GM21381 (cell line): ENCODE data around the gene FBN2.
A peak's percentile ranks its signal among the peaks of the same experiment; 100 is the strongest.
"Not testable (repeated sequence)": the region's sequence is repeated elsewhere in the genome, so short reads cannot be mapped to it uniquely, and the experiment has no call there.

Experiments used
- ATAC-seq: cut with Tn5 transposase; IDR thresholded peaks from one replicate; pipeline ENCODE4 v1.9.1; 2021; ENCODE audit warnings: mild to moderate bottlenecking, moderate library complexity; ENCODE audit not compliant: unreplicated experiment

Gene FBN2

GRCh38 chr5:128427921-128428320 is 110.1 kb downstream of the FBN2 start:
- no peak for ATAC-seq

- peak; percentile 81 for ATAC-seq
Observed at GRCh38 chr5:128426090-128426534, 111.9 kb downstream of the FBN2 start.

DNA sequence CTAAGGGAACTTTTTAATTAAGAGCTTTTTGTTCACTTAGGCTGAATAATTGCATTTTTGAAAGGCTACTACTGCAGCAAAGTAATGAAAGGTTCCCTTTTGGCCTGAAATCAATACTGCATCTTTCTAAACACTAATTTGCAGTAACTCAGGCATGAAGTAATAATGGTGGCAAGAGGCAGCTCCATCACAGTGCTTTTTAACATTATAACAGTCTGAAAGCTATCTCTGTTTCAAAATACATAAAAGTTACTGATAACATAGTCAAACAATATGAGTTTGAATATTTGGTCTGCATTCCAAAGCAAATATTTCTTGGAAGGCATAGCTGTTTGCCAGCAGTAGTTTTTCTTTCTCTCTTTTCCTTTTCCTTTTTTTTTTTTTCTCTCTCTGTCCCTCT is 113.4 kb downstream of the FBN2 start:
- ATAC-seq, result no peak

GRCh38 chr5:128422612-128423011 is 115.4 kb downstream of the FBN2 start:
- ATAC-seq, result no peak

DNA sequence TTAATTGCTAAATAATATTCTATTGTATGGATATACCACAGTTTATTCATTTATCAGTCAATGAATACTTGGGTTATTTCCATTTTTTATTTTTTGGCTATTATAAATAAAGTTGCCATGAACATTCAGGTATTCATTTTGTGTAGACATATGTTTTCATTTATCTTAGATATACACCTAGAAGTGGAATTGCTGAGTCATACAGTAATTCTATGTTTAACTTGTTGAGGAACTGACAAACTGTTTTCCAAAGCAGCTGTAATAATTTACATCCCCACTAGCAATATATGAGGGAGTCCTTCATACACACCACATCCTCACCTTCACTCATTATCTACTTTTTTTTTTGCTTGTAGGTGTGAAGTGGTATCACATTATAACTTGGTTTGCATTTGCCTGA is 123.6 kb downstream of the FBN2 start:
- no peak for ATAC-seq

GRCh38 chr5:128413356-128413755 is 124.7 kb downstream of the FBN2 start:
- ATAC-seq, result no peak

GRCh38 chr5:128412145-128412930 is 125.7 kb downstream of the FBN2 start:
- ATAC-seq, result no peak

DNA sequence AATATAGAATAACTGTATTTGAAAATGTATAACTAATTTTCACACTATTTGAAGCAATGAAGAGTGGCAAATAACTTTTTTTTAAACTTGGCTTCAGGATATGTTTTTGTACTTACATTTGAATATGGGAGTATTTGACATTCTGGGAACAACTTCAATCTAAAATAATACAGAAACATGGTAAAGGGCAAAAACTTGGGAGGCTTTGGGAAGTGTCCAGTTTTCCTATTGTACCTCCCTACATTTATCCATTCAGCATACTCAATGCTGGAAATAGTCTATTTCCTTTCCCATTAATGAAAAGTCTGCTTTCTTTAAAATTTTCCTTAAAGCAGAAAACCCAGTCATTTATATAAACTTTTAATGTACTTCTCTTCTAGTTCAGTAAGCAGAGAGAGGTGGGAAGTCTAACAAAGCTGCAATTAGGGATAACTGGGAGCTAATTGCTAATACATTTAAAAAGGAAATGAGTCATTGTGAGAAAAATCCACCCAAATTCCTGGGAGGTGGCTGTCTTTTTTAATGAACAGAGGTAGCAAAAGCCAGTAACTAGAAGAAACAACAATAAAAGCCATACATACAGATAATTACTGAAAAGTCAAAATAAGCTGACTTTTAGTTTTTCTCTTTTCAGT is 128.8 kb downstream of the FBN2 start:
- no peak for ATAC-seq

DNA sequence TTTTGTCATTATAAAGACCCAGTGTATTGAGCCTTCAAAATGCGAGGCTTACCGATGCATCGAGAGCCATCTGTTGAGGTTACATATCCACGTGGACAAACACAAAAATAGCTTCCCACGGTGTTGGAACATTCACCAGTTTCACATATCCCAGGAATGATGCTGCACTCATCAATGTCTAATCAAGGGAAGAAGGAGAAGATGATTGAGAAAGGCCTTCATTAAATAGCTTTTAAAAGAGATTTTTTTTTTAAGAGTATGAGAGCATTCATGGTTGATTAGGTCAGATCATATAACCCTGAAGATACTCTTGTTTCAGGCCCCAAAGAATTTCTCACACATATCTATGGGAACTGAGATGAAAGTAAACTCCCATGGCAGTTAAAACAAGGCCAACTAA is 129.4 kb downstream of the FBN2 start:
- no peak for ATAC-seq

DNA sequence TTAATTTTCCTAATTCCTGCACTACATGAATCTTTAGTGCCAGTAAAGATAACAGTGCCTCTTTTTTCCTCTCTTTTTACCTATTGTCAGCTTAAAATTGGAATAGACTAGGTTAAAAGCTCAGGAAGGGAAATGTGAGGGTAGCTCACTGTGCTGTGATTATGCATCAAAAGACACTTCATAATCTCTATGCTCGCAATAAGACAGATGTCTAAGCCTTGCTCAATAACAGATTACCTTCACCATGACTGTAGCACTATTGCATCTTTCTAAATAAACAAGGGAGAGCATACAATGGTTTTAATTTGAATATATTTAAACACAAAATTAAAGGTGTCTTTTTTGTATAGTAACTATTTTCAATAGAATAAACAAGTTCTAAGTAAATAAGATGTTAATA is 130.1 kb downstream of the FBN2 start:
- ATAC-seq, result no peak

DNA sequence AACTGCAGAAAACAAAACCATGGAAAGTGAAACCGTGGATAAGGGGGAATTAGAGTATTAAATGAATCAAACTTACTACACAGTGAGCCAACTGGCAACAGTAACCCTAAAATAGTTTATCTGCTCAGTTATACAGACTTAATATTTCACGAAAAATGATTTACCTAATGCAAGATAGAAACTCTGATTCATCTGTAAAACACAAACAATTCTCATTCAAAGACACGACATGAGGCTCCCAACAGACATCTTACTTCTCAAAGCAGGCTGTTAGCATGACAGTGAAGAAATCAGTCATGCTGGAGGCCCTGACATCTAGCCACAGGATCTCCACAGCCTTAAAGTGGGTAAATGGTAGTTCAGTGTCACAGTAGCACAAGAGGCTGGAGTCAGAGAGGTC is 131.2 kb downstream of the FBN2 start:
- ATAC-seq, result no peak

DNA sequence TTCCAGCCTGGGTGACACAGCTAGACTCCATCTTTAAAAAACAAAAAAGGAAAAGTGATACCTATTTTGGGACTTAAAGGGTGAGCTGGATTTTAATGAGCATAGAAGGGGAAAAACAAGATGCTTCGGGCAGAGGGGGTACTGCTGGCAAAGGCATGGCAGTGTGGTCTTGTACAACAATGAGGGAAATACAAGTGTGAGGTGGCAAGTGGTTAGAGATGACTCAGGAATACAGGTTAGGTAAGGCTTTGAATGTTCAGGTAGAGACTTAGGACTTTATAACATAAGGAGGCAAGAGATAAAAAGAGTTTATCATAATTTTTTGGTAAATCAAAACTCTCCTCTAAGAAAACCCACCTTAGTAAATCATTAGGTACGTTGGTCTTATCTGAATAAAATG is 132.9 kb downstream of the FBN2 start:
- ATAC-seq, result no peak

DNA sequence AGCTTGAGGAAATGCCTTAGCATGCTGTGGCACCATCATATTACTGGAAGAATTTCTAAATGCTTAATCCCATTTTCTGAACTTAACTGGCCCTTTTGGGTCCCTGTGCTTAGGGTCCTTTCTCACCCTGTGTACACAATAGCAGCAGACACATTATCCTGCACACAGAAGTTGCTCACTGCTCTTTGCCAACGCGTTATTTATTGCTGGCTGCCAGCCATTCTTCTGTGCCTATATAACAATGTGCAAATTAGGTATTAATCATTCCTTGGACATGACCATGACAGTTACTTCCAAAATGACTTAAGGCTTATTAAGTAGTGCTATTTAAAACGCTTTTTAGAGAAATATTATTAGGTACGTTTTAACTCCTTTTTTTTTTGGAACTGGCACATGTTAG is 134.7 kb downstream of the FBN2 start:
- ATAC-seq, result no peak

DNA sequence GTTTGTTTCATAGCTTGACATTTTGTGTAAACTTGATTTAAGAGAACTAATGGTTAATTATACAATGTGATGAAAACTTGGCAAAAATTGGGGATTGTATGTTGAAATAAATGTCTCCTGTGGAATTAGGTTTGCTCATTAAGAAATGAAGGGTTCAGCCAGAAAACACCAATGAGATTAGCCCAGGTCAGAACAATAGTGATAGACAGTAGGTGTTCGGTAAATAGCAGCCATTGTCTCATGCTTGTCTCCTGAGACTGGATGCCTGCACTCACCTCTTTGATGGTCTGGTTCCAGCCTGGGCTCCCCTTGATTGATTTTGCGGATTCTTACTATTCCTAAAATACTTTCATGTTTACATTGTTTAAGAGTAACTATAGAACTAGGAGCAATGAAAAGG is 135.5 kb downstream of the FBN2 start:
- no peak for ATAC-seq

DNA sequence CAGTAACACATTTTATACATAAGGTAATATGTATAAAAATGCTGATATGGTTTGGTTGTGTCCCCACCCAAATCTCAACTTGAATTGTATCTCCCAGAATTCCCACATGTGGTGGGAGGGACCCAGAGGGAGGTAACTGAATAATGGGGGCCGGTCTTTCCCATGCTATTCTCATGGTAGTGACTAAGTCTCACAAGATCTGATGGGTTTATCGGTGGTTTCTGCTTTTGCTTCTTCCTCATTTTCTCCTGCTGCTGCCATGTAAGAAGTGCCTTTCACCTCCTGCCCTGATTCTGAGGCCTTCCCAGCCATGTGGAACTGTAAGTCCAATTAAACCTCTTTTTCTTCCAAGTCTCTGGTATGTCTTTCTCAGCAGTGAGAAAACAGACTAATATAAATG is 137.3 kb downstream of the FBN2 start:
- ATAC-seq, result not testable (repeated sequence)

DNA sequence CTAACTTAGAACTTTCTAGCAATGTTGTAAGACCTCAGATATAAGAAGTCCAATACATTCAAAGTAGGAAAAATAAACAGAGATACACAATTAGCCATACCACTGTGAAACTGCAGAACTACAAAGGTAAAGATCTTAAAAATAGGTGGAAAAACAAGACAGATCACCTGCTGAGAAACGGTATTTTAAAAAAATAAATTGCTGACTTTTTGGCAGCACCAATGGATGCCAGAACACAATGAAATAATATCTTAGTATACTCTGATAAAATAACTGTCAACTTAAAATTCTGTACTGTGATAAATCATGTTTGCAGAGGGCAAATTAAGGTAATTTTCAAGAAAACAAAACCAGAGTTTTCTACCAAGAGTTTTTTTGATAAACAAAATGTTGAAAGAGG is 138.9 kb downstream of the FBN2 start:
- ATAC-seq, result no peak

- no peak for ATAC-seq
Observed at GRCh38 chr5:128397876-128398275, 140.2 kb downstream of the FBN2 start.

DNA sequence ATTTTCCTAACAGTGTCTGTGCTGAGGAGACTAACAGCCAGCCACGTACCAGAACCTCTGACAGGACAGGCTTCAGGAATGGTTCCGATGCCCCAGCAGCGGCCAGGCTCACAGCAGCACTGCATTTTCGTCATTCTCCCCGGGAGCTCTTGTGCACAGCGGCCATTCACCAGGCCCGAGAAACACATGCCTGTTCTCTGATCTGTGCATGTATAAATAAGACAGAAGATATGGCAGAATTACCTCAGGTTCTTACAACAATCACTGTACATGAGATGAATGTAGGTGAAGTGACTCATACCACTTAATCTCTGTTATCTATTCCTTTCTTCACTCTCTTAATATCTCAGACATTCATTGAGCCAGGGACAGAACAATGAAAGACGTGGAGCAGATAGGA is 143.0 kb downstream of the FBN2 start:
- ATAC-seq, result no peak

DNA sequence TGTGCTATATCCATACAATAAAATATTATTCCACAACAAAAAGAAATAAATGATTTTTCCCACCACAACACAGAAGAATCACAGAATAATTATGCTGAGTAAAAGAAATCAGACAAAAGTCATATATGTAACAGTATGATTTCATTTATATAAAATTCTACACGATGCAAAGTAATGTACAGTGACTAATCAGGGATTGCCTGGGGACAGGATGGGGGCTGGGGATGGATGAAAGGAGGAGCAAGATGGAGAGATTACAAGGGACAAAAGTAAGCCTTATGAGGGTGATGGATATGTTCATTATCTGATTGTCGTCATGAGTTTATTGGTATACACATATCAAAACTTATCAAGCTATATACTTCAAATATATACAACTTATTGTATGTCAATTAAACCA is 154.0 kb downstream of the FBN2 start:
- no peak for ATAC-seq

- no peak for ATAC-seq
Observed at GRCh38 chr5:128380337-128380736, 157.7 kb downstream of the FBN2 start.

DNA sequence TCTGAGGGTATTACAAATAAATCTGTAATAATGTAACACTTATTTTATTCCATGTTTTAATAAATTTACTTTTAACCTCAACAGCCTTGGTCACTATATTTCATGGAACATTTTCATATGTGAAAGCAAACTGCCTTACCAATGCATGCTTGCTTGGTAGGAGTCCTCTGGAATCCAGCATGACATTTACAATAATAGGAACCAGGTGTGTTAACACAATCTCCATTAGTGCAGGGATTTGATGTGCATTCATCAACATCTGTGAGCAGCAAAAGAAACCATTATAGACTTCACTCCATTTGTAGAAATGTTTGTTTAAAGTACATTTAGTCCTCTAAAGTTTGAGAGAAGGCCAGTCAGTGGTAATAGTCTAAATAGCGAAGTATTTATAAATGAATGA is 159.4 kb downstream of the FBN2 start:
- no peak for ATAC-seq

DNA sequence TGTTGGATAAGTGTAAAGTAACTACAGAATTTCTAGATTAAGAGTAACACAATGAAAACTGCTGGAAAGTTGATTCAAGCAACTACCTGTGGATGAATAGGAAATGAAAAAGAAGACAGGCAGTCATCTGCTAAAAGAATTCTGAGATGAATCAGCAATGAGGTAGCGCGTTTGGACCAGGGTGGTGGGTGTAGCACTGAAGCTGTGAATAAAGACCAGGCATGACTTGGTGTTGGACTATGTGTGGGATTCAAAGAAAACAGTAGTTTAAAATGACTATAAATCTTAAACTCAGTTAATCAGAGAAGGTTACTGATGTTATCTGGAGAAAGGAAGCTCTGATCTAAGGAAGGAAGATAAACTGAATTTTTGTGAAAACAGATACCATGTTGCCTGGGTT is 159.8 kb downstream of the FBN2 start:
- no peak for ATAC-seq

GRCh38 chr5:128376577-128376976 is 161.5 kb downstream of the FBN2 start:
- no peak for ATAC-seq
